ENCODE results near the gene PCSK2. TPM values are rescaled to one million over a fixed set of nuclear protein-coding genes. Genes with fewer than 3 reads are reported as not detected.

PCSK2 gene
- polyA plus RNA-seq, 3 donors, result not detected

DNA sequence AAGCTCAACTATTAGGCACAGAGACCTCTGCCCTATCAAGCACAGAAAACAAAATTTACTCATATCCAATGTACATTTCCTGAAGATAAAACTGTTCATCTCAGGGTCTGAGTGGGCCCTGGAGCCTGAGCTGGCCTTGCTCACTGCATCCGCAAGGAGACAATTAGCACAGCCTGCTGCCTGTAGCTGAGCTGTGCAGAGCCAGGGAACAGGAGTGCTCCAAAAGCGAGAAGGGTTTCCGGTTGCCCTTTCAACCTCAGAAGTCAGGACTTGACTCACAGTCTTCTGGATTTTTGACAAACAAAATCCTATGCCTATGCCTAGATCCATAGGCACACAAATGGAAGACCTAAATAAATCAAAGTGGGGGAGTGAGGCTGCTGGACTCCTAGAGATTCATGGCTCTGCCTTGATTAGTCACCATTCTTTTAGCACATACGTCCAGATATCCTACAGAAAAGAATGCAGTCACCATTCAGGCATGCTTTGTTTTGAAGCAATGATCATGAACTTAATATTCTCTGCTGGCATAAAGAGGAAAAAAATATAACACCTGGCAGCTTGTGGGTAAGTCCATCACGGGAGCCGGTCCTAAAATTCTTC is 230.8 kb downstream of the PCSK2 start:
- peaks cover 0 to 7% (median 2%) of the 10 kb centered on the region in 7 donors for H3K9me3 Mint-ChIP-seq
- H3K9me3 ChIP-seq (replicated peaks in 1 of 2; ENCODE audit: control insufficient read depth in 1 of 2, insufficient read depth in 1 of 2, low read length in 2 of 2), result no peaks in the 10 kb centered on the region
- no peaks in the 10 kb centered on the region for H4K20me1 ChIP-seq (ENCODE audit: insufficient read depth, low read length)
- TF ChIP-seq, protein P1, sequence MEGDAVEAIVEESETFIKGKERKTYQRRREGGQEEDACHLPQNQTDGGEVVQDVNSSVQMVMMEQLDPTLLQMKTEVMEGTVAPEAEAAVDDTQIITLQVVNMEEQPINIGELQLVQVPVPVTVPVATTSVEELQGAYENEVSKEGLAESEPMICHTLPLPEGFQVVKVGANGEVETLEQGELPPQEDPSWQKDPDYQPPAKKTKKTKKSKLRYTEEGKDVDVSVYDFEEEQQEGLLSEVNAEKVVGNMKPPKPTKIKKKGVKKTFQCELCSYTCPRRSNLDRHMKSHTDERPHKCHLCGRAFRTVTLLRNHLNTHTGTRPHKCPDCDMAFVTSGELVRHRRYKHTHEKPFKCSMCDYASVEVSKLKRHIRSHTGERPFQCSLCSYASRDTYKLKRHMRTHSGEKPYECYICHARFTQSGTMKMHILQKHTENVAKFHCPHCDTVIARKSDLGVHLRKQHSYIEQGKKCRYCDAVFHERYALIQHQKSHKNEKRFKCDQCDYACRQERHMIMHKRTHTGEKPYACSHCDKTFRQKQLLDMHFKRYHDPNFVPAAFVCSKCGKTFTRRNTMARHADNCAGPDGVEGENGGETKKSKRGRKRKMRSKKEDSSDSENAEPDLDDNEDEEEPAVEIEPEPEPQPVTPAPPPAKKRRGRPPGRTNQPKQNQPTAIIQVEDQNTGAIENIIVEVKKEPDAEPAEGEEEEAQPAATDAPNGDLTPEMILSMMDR (IDR thresholded peaks at IDR 0.05), result no peak
- H3K27ac ChIP-seq (ENCODE audit: low read depth in 1 of 2, low read length in 2 of 2), result no peak overlapping the region
- H3K36me3 ChIP-seq (replicated peaks in 1 of 2; ENCODE audit: control insufficient read depth in 1 of 2, insufficient read depth in 2 of 2, low read length in 2 of 2), result no peaks in the 10 kb centered on the region
- H3K27me3 Mint-ChIP-seq (ENCODE audit: low read depth in 3 of 3), result peaks cover 3 to 12% (median 4%) of the 10 kb centered on the region in 3 donors
- no peak overlapping the region for H3K9ac ChIP-seq (ENCODE audit: insufficient read depth, low read length, poor library complexity, severe bottlenecking)
- H3K79me2 ChIP-seq (ENCODE audit: insufficient read depth, low read length), result no peaks in the 10 kb centered on the region
- 97% methylated on average over 3 of the region's 6 CpGs for WGBS (ENCODE audit: insufficient coverage)
- no peak overlapping the region for H3K27ac Mint-ChIP-seq
- no peak overlapping the region for H3K4me3 Mint-ChIP-seq
- H3K4me2 ChIP-seq (replicated peaks; ENCODE audit: extremely low read depth, low read length, poor library complexity, severe bottlenecking), result no peak overlapping the region
- H3K4me1 ChIP-seq (ENCODE audit: control insufficient read depth in 1 of 2, insufficient read depth in 2 of 2, low read length in 2 of 2), result no peaks in the 10 kb centered on the region
- no peaks in the 10 kb centered on the region for H3K36me3 Mint-ChIP-seq
- no peaks in the 10 kb centered on the region for H3K27me3 ChIP-seq (ENCODE audit: control insufficient read depth in 2 of 2, insufficient read depth in 2 of 2, low read length in 2 of 2)
- no peak overlapping the region for H2AFZ ChIP-seq (ENCODE audit: insufficient read depth, low read depth, low read length, poor library complexity, severe bottlenecking)
- intact Hi-C loops (cut with micrococcal nuclease), result no loop called here
- no peak overlapping the region for H3K4me3 ChIP-seq (replicated peaks in 1 of 3; ENCODE audit: low read depth in 2 of 3, low read length in 3 of 3)
- DNase-seq, result no peak
- no peaks in the 10 kb centered on the region for H3K4me1 Mint-ChIP-seq

DNA sequence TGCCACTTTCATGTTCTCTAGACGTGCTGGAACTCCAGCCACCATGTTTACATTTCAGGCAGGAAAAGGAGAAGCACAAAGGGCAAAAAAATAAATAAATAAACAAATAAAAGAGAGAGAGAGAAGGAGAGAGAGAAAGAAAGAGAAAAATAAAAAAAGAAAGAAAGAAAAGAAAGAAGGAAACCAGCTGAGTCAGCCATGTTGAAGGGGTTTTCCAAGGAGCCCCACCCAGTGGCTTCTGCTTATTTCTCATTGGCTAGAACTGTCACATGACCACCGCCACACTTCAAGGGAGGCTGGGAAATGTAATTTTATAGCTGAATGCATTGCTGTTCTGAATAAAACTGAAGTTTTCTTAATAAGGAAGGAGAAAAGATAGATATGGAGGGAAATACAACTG is 233.3 kb downstream of the PCSK2 start:
- no peaks in the 10 kb centered on the region for H3K36me3 ChIP-seq (replicated peaks in 1 of 2; ENCODE audit: control insufficient read depth in 1 of 2, insufficient read depth in 2 of 2, low read length in 2 of 2)
- TF ChIP-seq, protein P1 (IDR thresholded peaks at IDR 0.05), result no peak
- 100% methylated on average over 1 of the region's 2 CpGs for WGBS (ENCODE audit: insufficient coverage)
- no peak overlapping the region for H3K9ac ChIP-seq (ENCODE audit: insufficient read depth, low read length, poor library complexity, severe bottlenecking)
- no peaks in the 10 kb centered on the region for H3K36me3 Mint-ChIP-seq
- no peak overlapping the region for H3K4me3 Mint-ChIP-seq
- peaks cover 0 to 8% (median 3%) of the 10 kb centered on the region in 7 donors for H3K9me3 Mint-ChIP-seq
- no peaks in the 10 kb centered on the region for H3K4me1 ChIP-seq (ENCODE audit: control insufficient read depth in 1 of 2, insufficient read depth in 2 of 2, low read length in 2 of 2)
- no peak overlapping the region for H3K27ac Mint-ChIP-seq
- no peaks in the 10 kb centered on the region for H3K79me2 ChIP-seq (ENCODE audit: insufficient read depth, low read length)
- DNase-seq, result no peak
- H3K4me1 Mint-ChIP-seq, result no peaks in the 10 kb centered on the region
- H2AFZ ChIP-seq (ENCODE audit: insufficient read depth, low read depth, low read length, poor library complexity, severe bottlenecking), result no peak overlapping the region
- no peak overlapping the region for H3K27ac ChIP-seq (ENCODE audit: low read depth in 1 of 2, low read length in 2 of 2)
- peaks cover 1 to 10% (median 2%) of the 10 kb centered on the region in 3 donors for H3K27me3 Mint-ChIP-seq (ENCODE audit: low read depth in 3 of 3)
- no peaks in the 10 kb centered on the region for H3K9me3 ChIP-seq (replicated peaks in 1 of 2; ENCODE audit: control insufficient read depth in 1 of 2, insufficient read depth in 1 of 2, low read length in 2 of 2)
- intact Hi-C loops (cut with micrococcal nuclease), result no loop called here
- no peaks in the 10 kb centered on the region for H4K20me1 ChIP-seq (ENCODE audit: insufficient read depth, low read length)
- no peaks in the 10 kb centered on the region for H3K27me3 ChIP-seq (ENCODE audit: control insufficient read depth in 2 of 2, insufficient read depth in 2 of 2, low read length in 2 of 2)
- H3K4me3 ChIP-seq (replicated peaks in 1 of 3; ENCODE audit: low read depth in 2 of 3, low read length in 3 of 3), result no peak overlapping the region
- H3K4me2 ChIP-seq (replicated peaks; ENCODE audit: extremely low read depth, low read length, poor library complexity, severe bottlenecking), result no peak overlapping the region

Measured in CD14-positive monocyte (primary cell).